ENCODE measurements around the gene SH3D19.

DNA sequence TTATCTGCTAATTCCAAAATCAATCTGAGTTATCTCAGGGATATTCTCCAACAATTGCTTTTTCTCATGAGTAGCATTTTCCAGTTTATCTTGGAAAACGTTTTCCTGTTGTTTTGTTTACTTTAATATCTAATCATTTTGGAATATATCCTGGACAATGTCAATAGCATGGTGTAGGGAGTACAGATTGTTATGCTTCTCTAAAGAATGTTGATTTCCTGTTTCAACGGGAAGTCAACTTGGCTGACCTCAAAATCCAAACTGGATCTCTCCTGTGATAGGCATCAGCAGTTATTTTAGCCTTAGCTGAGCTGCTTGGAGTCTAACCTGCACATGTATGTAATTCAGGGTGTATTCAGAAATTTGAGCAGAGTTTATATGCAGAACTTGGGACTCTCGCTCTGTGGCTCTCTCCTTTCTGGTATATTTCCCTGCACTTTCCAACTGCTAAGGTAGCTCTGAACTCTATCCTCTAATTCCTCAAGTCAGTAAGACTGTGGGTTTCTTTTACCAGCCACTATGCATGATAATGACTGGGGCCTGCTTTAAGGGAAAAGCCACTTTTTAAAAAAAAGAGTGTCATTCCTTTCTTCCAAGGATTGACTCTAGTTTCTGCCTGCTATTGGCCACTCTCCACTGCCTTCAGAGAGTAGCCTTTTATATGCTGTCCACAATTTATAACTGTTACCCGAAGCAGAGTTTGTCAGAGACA is 40.7 kb downstream of the SH3D19 start:
- TF ChIP-seq EZH2 (IDR thresholded peaks at IDR 0.05) (no peak), CTCF (IDR thresholded peaks at IDR 0.05) (no peak)
